Endothelial cell of umbilical vein (primary cell): Measurements from ENCODE around the gene IGFBP6. TPM values are rescaled to one million over a fixed set of nuclear protein-coding genes. Genes with fewer than 3 reads are reported as not detected.

ENCODE experiments used
- BruUV-seq: library from RNA; stranded (reverse); fragments of 400-500 nt; replicated peaks from 2 replicates; lab custom pipeline; 2021; lab: Mats Ljungman, UMichigan
- CTCF ChIA-PET: fragments of 300-600, 350-600 bp; sonication (Branson Sonifier 250); formaldehyde crosslinking; loops from one replicate; lab custom pipeline; 2021; ENCODE audit warnings: antibody characterized with exemption, inconsistent platforms; lab: Charles Lee
- POLR2A ChIA-PET: fragments of 300-600, 350-600 bp; sonication (Branson Sonifier 250); formaldehyde crosslinking; loops from one replicate; lab custom pipeline; 2021; ENCODE audit warnings: antibody characterized with exemption, inconsistent platforms; lab: Charles Lee
- DNase-seq: peaks from one replicate; pipeline ENCODE4 v3.0.0-alpha.2; 2011; ENCODE audit warnings: low read depth, low spot score
- FAIRE-seq: peaks from 2 replicates; lab custom pipeline; 2011; peaks lifted over from hg19 to GRCh38; lab: Jason Lieb, UNC
- H2AFZ ChIP-seq: 2 replicates; pipeline ENCODE4 v1.6.0; 2012; ENCODE audit warnings: low read depth, low read length, control low read depth, inconsistent platforms
- H3K27ac ChIP-seq: 2 replicates; pipeline ENCODE4 v1.5.1; 2011; ENCODE audit warnings: low read depth, mild to moderate bottlenecking, control low read depth, low read length, moderate library complexity; ENCODE audit not compliant: insufficient read depth
- H3K27me3 ChIP-seq, 2 experiments: 2 replicates each; pipeline versions ENCODE4 v1.6.0 to v1.6.1; 2011; ENCODE audit warnings: low read length in 2 of 2, mixed read lengths in 1 of 2; ENCODE audit not compliant: control insufficient read depth in 2 of 2, insufficient read depth in 2 of 2
- H3K36me3 ChIP-seq, 2 experiments: 2 replicates in 1 of 2; 3 replicates in 1 of 2; pipeline ENCODE4 v1.5.1; 2011; ENCODE audit warnings: low read length in 2 of 2, mild to moderate bottlenecking in 1 of 2, moderate library complexity in 1 of 2; ENCODE audit not compliant: control insufficient read depth in 2 of 2, insufficient read depth in 2 of 2; ENCODE audit errors: extremely low read depth in 1 of 2
- H3K4me1 ChIP-seq: 3 replicates; pipeline ENCODE4 v1.5.1; 2011; ENCODE audit warnings: mild to moderate bottlenecking, low read length; ENCODE audit not compliant: control insufficient read depth, insufficient read depth; ENCODE audit errors: extremely low read depth
- H3K4me2 ChIP-seq: 2 replicates; pipeline ENCODE4 v1.6.1; 2011; ENCODE audit warnings: low read length, control low read depth, mixed read lengths; ENCODE audit not compliant: insufficient read depth
- H3K4me3 ChIP-seq, 3 experiments: fragments of 200-600 bp in 1 of 3; sonication (generic), shearing (Covaris generic) in 1 of 3; replicated peaks in 1 of 3; 2 replicates each; pipeline ENCODE4 v1.5.1; 2011 to 2016; ENCODE audit warnings: control low read depth in 3 of 3, low read length in 3 of 3, mild to moderate bottlenecking in 2 of 3, inconsistent platforms in 1 of 3, low read depth in 1 of 3, moderate library complexity in 1 of 3; ENCODE audit not compliant: insufficient read depth in 1 of 3
- H3K79me2 ChIP-seq: 2 replicates; pipeline ENCODE4 v1.6.0; 2012; ENCODE audit warnings: low read length, inconsistent platforms; ENCODE audit not compliant: control insufficient read depth, insufficient read depth
- H3K9ac ChIP-seq: replicated peaks from 2 replicates; pipeline ENCODE3; 2011; ENCODE audit warnings: low read length, control low read depth; ENCODE audit not compliant: insufficient read depth; ENCODE audit errors: extremely low read depth
- H3K9me1 ChIP-seq: replicated peaks from 3 replicates; pipeline ENCODE4 v1.6.0; 2011; ENCODE audit warnings: mild to moderate bottlenecking, low read length; ENCODE audit not compliant: control insufficient read depth, insufficient read depth; ENCODE audit errors: extremely low read depth
- H3K9me3 ChIP-seq: replicated peaks from 2 replicates; pipeline ENCODE4 v1.5.1; 2012; ENCODE audit warnings: low read length, inconsistent platforms; ENCODE audit not compliant: control insufficient read depth, insufficient read depth
- H4K20me1 ChIP-seq: replicated peaks from 2 replicates; pipeline ENCODE3; 2011; ENCODE audit warnings: mild to moderate bottlenecking, low read length; ENCODE audit not compliant: control insufficient read depth, insufficient read depth; ENCODE audit errors: extremely low read depth
- EZH2 ChIP-seq: IDR thresholded peaks from 2 replicates; pipeline ENCODE4 v1.6.1; 2012; ENCODE audit warnings: borderline replicate concordance, low read depth, mild to moderate bottlenecking, moderate library complexity, low read length, inconsistent platforms; ENCODE audit not compliant: severe bottlenecking
- FOS ChIP-seq: IDR thresholded peaks from 2 replicates; pipeline ENCODE4 v1.6.1; 2011; ENCODE audit warnings: mild to moderate bottlenecking, low read length, moderate library complexity, borderline replicate concordance; ENCODE audit not compliant: insufficient read depth
- GATA2 ChIP-seq: IDR thresholded peaks from 2 replicates; pipeline ENCODE4 v1.7.0; 2011; ENCODE audit warnings: low read depth, mild to moderate bottlenecking, moderate library complexity, mixed read lengths, low read length; ENCODE audit not compliant: insufficient read length, insufficient read depth
- JUN ChIP-seq: IDR thresholded peaks from 2 replicates; pipeline ENCODE4 v1.6.1; 2011; ENCODE audit warnings: borderline replicate concordance, low read depth; ENCODE audit not compliant: insufficient read length, insufficient read depth
- POLR2A ChIP-seq: IDR thresholded peaks from 2 replicates; pipeline ENCODE4 v1.6.1; 2012; ENCODE audit warnings: low read depth, mild to moderate bottlenecking, control low read depth, low read length
- POLR2AphosphoS5 ChIP-seq: IDR thresholded peaks from 2 replicates; pipeline ENCODE4 v1.6.1; 2012; ENCODE audit warnings: low read depth, mild to moderate bottlenecking, control low read depth, low read length, moderate library complexity; ENCODE audit not compliant: insufficient read depth
- dilution Hi-C: fragments of 300-500 bp; cut with MboI; formaldehyde crosslinking; loops from one replicate; pipeline ENCODE4 v1.15.0; 2019; ENCODE audit warnings: low sequenced_read_pairs; ENCODE audit not compliant: extremely low pct_ligation_motif_present
- intact Hi-C: fragments of 100-400 bp; cut with micrococcal nuclease; formaldehyde crosslinking; loops from one replicate; pipeline ENCODE4 v1.10.0; 2022
- polyA plus RNA-seq, 4 experiments: library from polyadenylated mRNA; depleted of rRNA in 3 of 4; stranded (reverse) in 3 of 4; unstranded in 1 of 4; fragments of >200 nt; gene quantifications; 2 replicates each; pipeline versions ENCODE4 v1.2.1 to v1.2.3, GENCODE V29; 2011 to 2012; ENCODE audit warnings: missing spikeins in 1 of 4
- total RNA-seq: library from RNA; stranded (reverse); gene quantifications from 2 replicates; pipeline ENCODE4 v1.2.3, GENCODE V29; 2021
- TF ChIP-seq, protein P1 (sequence below): IDR thresholded peaks from 2 replicates; pipeline ENCODE4 v1.6.1; 2011; ENCODE audit not compliant: insufficient read depth, insufficient read length
- TF ChIP-seq, protein P2 (sequence below), 2 donors: IDR thresholded peaks; 1 replicate in 1 of 2; 2 replicates in 1 of 2; pipeline ENCODE4 v1.5.1; 2011; ENCODE audit warnings: low read length in 2 of 2, mild to moderate bottlenecking in 2 of 2, moderate library complexity in 2 of 2, control low read depth in 1 of 2, inconsistent platforms in 1 of 2, low read depth in 1 of 2; ENCODE audit not compliant: insufficient read depth in 1 of 2; ENCODE audit errors: extremely low read depth in 1 of 2

Gene IGFBP6
- total and polyA plus RNA-seq, 2 donors (not counting 3 experiments of a cell fraction or from before 2014, with no cell fraction given): 14.1 to 18.2 TPM

DNA sequence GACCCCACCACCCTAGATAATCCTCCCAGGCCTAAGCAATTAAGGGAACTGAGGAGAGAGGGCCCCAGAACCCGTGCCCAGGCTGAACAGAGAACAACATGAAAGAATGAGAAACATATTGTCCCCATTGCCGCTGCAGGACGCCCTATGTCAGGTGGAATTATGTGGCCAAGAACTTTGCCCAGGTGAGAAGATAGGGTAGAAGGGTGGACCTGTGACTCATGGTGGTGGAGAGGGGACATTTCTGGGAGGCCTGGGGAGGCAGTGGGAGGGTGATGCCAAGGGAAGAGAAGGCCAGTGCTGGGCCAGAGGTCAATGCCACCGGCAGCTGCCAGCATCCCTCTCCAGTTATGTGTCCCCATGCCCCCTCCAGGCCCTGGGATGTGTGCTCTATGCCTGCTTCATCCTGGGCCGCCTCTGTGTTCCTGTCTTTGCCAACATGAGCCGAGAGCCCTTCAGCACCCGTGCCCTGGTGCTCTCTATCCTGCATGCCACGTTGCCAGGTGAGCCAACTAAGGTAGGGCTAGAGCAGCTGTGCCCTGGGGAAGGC, 21.4 kb downstream of the IGFBP6 start:
- Histone ChIP-seq H3K4me3 (no peak overlapping the region), H3K79me2 (no peaks in the 10 kb centered on the region), H3K4me1 (no peaks in the 10 kb centered on the region), H3K36me3 (no peaks in the 10 kb centered on the region), H3K9me3 (no peaks in the 10 kb centered on the region), H3K9me1 (no peaks in the 10 kb centered on the region), H3K27me3 (no peaks in the 10 kb centered on the region), H4K20me1 (no peaks in the 10 kb centered on the region), H3K4me2 (no peak overlapping the region), H3K9ac (no peak overlapping the region), H2AFZ (no peak overlapping the region), H3K27ac (no peak overlapping the region)
- ChIA-PET CTCF (no interaction called here), POLR2A (no interaction called here)
- DNase-seq (no peak), FAIRE-seq (no peak)
- TF ChIP-seq POLR2AphosphoS5 (no peak), EZH2 (no peak), POLR2A (no peak), GATA2 (no peak), JUN (no peak), FOS (no peak)
- TF ChIP-seq, protein P1, sequence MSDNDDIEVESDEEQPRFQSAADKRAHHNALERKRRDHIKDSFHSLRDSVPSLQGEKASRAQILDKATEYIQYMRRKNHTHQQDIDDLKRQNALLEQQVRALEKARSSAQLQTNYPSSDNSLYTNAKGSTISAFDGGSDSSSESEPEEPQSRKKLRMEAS: no peak
- TF ChIP-seq, protein P2, sequence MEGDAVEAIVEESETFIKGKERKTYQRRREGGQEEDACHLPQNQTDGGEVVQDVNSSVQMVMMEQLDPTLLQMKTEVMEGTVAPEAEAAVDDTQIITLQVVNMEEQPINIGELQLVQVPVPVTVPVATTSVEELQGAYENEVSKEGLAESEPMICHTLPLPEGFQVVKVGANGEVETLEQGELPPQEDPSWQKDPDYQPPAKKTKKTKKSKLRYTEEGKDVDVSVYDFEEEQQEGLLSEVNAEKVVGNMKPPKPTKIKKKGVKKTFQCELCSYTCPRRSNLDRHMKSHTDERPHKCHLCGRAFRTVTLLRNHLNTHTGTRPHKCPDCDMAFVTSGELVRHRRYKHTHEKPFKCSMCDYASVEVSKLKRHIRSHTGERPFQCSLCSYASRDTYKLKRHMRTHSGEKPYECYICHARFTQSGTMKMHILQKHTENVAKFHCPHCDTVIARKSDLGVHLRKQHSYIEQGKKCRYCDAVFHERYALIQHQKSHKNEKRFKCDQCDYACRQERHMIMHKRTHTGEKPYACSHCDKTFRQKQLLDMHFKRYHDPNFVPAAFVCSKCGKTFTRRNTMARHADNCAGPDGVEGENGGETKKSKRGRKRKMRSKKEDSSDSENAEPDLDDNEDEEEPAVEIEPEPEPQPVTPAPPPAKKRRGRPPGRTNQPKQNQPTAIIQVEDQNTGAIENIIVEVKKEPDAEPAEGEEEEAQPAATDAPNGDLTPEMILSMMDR (IDR thresholded peaks at IDR 0.05; ENCODE audit: extremely low read depth in 1 of 2, insufficient read depth in 1 of 2, low read depth in 1 of 2, low read length in 2 of 2): no peak
- no TSS peak for BruUV-seq
- dilution Hi-C loops (no loop called here), intact Hi-C loops (no loop called here)
